SK-N-SH (cell line): ENCODE results near the gene SIRPA. TPM values are rescaled to one million over a fixed set of nuclear protein-coding genes. Genes with fewer than 3 reads are reported as not detected.

ENCODE experiments used
- CTCF ChIA-PET: fragments of 300-600, 350-600 bp; formaldehyde crosslinking; extraction: SDS; loops from one replicate; lab custom pipeline; 2021; lab: Yijun Ruan, JAX
- POLR2A ChIA-PET: fragments of 350-600 bp; sonication (Branson Sonifier 250); formaldehyde crosslinking; extraction: SDS; loops from one replicate; lab custom pipeline; 2020; ENCODE audit warnings: antibody characterized with exemption, inconsistent platforms; lab: Yijun Ruan, JAX
- DNase-seq: peaks from one replicate; pipeline ENCODE4 v3.0.0; 2012
- H2AFZ ChIP-seq: fragments of 200-600 bp; sonication (generic); 2 replicates; pipeline ENCODE4 v1.8.1; 2016; ENCODE audit warnings: antibody characterized with exemption, mild to moderate bottlenecking, low read depth
- H3F3A ChIP-seq: fragments of 200-600 bp; sonication (generic); replicated peaks from 2 replicates; pipeline ENCODE3; 2016; ENCODE audit warnings: antibody characterized with exemption, mild to moderate bottlenecking; ENCODE audit not compliant: insufficient read depth
- H3K27ac ChIP-seq, 2 experiments: fragments of 200-500 bp in 1 of 2; fragments of 200-600 bp in 1 of 2; sonication (Bioruptor generic) in 1 of 2; sonication (generic), shearing (Covaris generic) in 1 of 2; 2 replicates each; pipeline versions ENCODE4 v1.5.1 to v1.6.1; 2014 to 2016; ENCODE audit warnings: low read depth in 2 of 2, inconsistent platforms in 1 of 2, low read length in 1 of 2, mild to moderate bottlenecking in 1 of 2, mixed read lengths in 1 of 2
- H3K27me3 ChIP-seq: fragments of 200-600 bp; sonication (generic), shearing (Covaris generic); 2 replicates; pipeline ENCODE4 v1.6.1; 2016; ENCODE audit warnings: mixed run types; ENCODE audit not compliant: insufficient read depth
- H3K36me3 ChIP-seq, 2 experiments: fragments of 200-500 bp in 1 of 2; fragments of 200-600 bp in 1 of 2; sonication (Bioruptor generic) in 1 of 2; sonication (generic) in 1 of 2; replicated peaks in 1 of 2; 2 replicates each; pipeline versions ENCODE3 to v1.5.1; 2014 to 2016; ENCODE audit warnings: low read length in 1 of 2, mild to moderate bottlenecking in 1 of 2; ENCODE audit not compliant: insufficient read depth in 2 of 2, control insufficient read depth in 1 of 2
- H3K4me1 ChIP-seq, 2 experiments: fragments of 200-500 bp in 1 of 2; fragments of 200-600 bp in 1 of 2; sonication (Bioruptor generic) in 1 of 2; sonication (generic), shearing (Covaris generic) in 1 of 2; 2 replicates each; pipeline versions ENCODE4 v1.5.1 to v1.6.1; 2014 to 2016; ENCODE audit warnings: low read depth in 1 of 2, low read length in 1 of 2, mixed run types in 1 of 2; ENCODE audit not compliant: insufficient read depth in 2 of 2, control insufficient read depth in 1 of 2
- H3K4me2 ChIP-seq: fragments of 200-600 bp; sonication (generic), shearing (Covaris generic); 2 replicates; pipeline ENCODE4 v1.6.1; 2017; ENCODE audit warnings: mixed run types
- H3K4me3 ChIP-seq, 2 experiments: fragments of 200-500 bp in 1 of 2; fragments of 200-600 bp in 1 of 2; sonication (Bioruptor generic) in 1 of 2; sonication (generic), shearing (Covaris generic) in 1 of 2; 2 replicates each; pipeline versions ENCODE4 v1.5.1 to v1.8.1; 2014 to 2016; ENCODE audit warnings: low read depth in 2 of 2, inconsistent platforms in 1 of 2, low read length in 1 of 2, mild to moderate bottlenecking in 1 of 2, mixed read lengths in 1 of 2, moderate library complexity in 1 of 2
- H3K79me2 ChIP-seq: fragments of 200-600 bp; sonication (generic); 2 replicates; pipeline ENCODE4 v1.8.1; 2017; ENCODE audit warnings: mild to moderate bottlenecking; ENCODE audit not compliant: insufficient read depth
- H3K9ac ChIP-seq: fragments of 200-600 bp; sonication (generic); 2 replicates; pipeline ENCODE4 v1.6.1; 2017; ENCODE audit warnings: mixed run types
- H3K9me2 ChIP-seq: fragments of 200-600 bp; sonication (generic); 2 replicates; pipeline ENCODE4 v1.6.1; 2017; ENCODE audit warnings: mixed run types
- H3K9me3 ChIP-seq: fragments of 200-600 bp; sonication (generic); 2 replicates; pipeline ENCODE4 v1.6.1; 2017; ENCODE audit warnings: mixed run types, mild to moderate bottlenecking, moderate library complexity
- H4K20me1 ChIP-seq: fragments of 200-600 bp; sonication (generic); 2 replicates; pipeline ENCODE4 v1.6.1; 2017; ENCODE audit warnings: mild to moderate bottlenecking, mixed run types; ENCODE audit not compliant: insufficient read depth
- IRF3 ChIP-seq: fragments of 150-350 bp; IDR thresholded peaks from 2 replicates; pipeline ENCODE4 v1.6.1; 2016; ENCODE audit warnings: mild to moderate bottlenecking, low read depth, low read length
- JUND ChIP-seq: IDR thresholded peaks from 2 replicates; pipeline ENCODE4 v1.4.0; 2012
- MEF2A ChIP-seq: IDR thresholded peaks from 2 replicates; pipeline ENCODE4 v1.4.0; 2012; ENCODE audit warnings: low read depth, borderline replicate concordance
- POLR2AphosphoS5 ChIP-seq: IDR thresholded peaks from 2 replicates; pipeline ENCODE4 v1.6.1; 2012; ENCODE audit warnings: low read depth, low read length
- RAD21 ChIP-seq: IDR thresholded peaks from 2 replicates; pipeline ENCODE4 v1.6.1; 2012; ENCODE audit warnings: mild to moderate bottlenecking, low read length
- RFX5 ChIP-seq: IDR thresholded peaks from 2 replicates; pipeline ENCODE4 v1.6.1; 2012; ENCODE audit warnings: mild to moderate bottlenecking, improper control_type of control experiment, low read length
- TEAD4 ChIP-seq: IDR thresholded peaks from 2 replicates; pipeline ENCODE4 v1.4.0; 2012; ENCODE audit warnings: mild to moderate bottlenecking, borderline replicate concordance; ENCODE audit not compliant: insufficient read depth
- WGBS: methylation state at CpG from one replicate; pipeline ENCODE4 v1.1.6; 2017; ENCODE audit warnings: low lambda C conversion rate; 5-methylcytosine and 5-hydroxymethylcytosine counted together
- polyA plus RNA-seq, 3 experiments: library from polyadenylated mRNA; depleted of rRNA; stranded (reverse); fragments of >200 nt; gene quantifications; 2 replicates each; pipeline ENCODE4 v1.2.3, GENCODE V29; 2012
- TF ChIP-seq, protein P1 (sequence below): IDR thresholded peaks from 2 replicates; pipeline ENCODE4; 2012
- TF ChIP-seq, protein P2 (sequence below): IDR thresholded peaks from 2 replicates; pipeline ENCODE4 v1.6.1; 2012; ENCODE audit warnings: mild to moderate bottlenecking, low read depth, low read length, moderate library complexity
- TF ChIP-seq, protein P3 (sequence below): IDR thresholded peaks from 2 replicates; pipeline ENCODE4 v1.4.0; 2012; ENCODE audit warnings: low read depth, borderline replicate concordance

SIRPA gene
- polyA plus RNA-seq, 1 of the 3 experiments (the other 2 are of a cell fraction) = 9.1 TPM

DNA sequence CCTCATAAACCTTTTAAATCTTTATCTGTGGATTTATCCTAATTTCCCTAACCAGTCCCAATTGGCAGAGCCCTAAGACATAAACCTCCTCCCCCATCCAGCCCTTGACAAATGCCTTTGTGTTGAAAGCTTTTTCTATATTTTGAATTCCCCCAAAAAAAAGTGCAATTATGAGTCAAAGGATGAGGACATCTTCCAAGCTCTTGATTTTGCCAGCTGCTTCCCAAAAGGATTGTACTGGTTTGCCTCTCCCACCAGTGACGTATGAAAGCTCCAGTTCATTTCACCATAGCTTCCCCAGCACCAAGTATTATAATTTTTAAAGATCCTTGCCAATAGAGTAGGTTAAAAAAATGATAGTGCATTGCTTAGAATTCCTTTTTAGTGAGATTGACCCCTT, 38.9 kb downstream of the SIRPA start:
- no peaks in the 10 kb centered on the region for H3K27me3 ChIP-seq
- TF ChIP-seq TEAD4 (no peak), RFX5 (no peak), IRF3 (no peak), RAD21 (no peak), MEF2A (no peak), JUND (no peak), POLR2AphosphoS5 (no peak)
- TF ChIP-seq, protein P1, sequence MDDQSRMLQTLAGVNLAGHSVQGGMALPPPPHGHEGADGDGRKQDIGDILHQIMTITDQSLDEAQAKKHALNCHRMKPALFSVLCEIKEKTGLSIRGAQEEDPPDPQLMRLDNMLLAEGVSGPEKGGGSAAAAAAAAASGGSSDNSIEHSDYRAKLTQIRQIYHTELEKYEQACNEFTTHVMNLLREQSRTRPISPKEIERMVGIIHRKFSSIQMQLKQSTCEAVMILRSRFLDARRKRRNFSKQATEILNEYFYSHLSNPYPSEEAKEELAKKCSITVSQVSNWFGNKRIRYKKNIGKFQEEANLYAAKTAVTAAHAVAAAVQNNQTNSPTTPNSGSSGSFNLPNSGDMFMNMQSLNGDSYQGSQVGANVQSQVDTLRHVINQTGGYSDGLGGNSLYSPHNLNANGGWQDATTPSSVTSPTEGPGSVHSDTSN = no peak
- TF ChIP-seq, protein P2, sequence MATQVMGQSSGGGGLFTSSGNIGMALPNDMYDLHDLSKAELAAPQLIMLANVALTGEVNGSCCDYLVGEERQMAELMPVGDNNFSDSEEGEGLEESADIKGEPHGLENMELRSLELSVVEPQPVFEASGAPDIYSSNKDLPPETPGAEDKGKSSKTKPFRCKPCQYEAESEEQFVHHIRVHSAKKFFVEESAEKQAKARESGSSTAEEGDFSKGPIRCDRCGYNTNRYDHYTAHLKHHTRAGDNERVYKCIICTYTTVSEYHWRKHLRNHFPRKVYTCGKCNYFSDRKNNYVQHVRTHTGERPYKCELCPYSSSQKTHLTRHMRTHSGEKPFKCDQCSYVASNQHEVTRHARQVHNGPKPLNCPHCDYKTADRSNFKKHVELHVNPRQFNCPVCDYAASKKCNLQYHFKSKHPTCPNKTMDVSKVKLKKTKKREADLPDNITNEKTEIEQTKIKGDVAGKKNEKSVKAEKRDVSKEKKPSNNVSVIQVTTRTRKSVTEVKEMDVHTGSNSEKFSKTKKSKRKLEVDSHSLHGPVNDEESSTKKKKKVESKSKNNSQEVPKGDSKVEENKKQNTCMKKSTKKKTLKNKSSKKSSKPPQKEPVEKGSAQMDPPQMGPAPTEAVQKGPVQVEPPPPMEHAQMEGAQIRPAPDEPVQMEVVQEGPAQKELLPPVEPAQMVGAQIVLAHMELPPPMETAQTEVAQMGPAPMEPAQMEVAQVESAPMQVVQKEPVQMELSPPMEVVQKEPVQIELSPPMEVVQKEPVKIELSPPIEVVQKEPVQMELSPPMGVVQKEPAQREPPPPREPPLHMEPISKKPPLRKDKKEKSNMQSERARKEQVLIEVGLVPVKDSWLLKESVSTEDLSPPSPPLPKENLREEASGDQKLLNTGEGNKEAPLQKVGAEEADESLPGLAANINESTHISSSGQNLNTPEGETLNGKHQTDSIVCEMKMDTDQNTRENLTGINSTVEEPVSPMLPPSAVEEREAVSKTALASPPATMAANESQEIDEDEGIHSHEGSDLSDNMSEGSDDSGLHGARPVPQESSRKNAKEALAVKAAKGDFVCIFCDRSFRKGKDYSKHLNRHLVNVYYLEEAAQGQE = no peak
- TF ChIP-seq, protein P3, sequence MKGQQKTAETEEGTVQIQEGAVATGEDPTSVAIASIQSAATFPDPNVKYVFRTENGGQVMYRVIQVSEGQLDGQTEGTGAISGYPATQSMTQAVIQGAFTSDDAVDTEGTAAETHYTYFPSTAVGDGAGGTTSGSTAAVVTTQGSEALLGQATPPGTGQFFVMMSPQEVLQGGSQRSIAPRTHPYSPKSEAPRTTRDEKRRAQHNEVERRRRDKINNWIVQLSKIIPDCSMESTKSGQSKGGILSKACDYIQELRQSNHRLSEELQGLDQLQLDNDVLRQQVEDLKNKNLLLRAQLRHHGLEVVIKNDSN = no peak
- no peak for DNase-seq
- H3K4me2 ChIP-seq = no peak overlapping the region
- H3K27ac ChIP-seq = peak overlapping the region in 1 of 2 experiments; percentile 68; a peak in 1 of 4 replicates
- H3K36me3 ChIP-seq = peaks cover 0 to 6% of the 10 kb centered on the region in 2 experiments
- H3K9me2 ChIP-seq = no peaks in the 10 kb centered on the region
- POLR2A ChIA-PET = interaction anchor here (1.0 kb wide), 2 partner anchors 22 to 40 kb away, joined by 3 read pairs; no protein-coding TSS in a partner anchor
- H3F3A ChIP-seq = peaks cover 5% of the 10 kb centered on the region
- CTCF ChIA-PET = interaction anchor here (2.2 to 3.2 kb wide), 2 partner anchors 35 to 132 kb away, joined by 10 to 15 read pairs; no protein-coding TSS in a partner anchor
- no peaks in the 10 kb centered on the region for H3K79me2 ChIP-seq
- no peaks in the 10 kb centered on the region; the same call in 1 of the 2 replicates for H4K20me1 ChIP-seq
- H3K4me3 ChIP-seq = no peak overlapping the region
- no peak overlapping the region for H2AFZ ChIP-seq
- WGBS = 72% methylated on average over 1 of the region's 1 CpG
- no peaks in the 10 kb centered on the region for H3K9me3 ChIP-seq
- peaks cover 13 to 61% of the 10 kb centered on the region in 2 experiments; a peak in 3 of 4 replicates for H3K4me1 ChIP-seq
- H3K9ac ChIP-seq = no peak overlapping the region
